ENCODE data around the gene ARHGEF38.

DNA sequence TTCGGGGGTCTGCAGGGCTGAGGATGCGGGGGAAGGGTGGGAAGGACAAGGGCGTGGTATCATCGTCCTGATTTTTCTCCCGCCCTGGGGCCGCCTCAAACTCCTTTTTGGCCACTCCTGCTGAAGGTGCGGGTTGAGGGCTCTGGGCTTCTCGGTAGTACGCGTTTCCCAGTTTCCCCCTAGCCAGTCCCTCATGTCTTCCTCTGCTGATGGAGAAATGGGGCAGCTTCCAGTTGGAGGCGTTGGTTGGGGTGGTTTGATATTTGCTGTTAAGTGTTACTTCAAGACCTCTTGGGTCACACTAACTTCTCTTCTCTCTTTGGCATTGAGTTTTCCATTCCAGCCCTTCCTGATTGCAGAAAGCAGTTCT, 156.6 kb downstream of the ARHGEF38 start:
- TF ChIP-seq, protein P1, sequence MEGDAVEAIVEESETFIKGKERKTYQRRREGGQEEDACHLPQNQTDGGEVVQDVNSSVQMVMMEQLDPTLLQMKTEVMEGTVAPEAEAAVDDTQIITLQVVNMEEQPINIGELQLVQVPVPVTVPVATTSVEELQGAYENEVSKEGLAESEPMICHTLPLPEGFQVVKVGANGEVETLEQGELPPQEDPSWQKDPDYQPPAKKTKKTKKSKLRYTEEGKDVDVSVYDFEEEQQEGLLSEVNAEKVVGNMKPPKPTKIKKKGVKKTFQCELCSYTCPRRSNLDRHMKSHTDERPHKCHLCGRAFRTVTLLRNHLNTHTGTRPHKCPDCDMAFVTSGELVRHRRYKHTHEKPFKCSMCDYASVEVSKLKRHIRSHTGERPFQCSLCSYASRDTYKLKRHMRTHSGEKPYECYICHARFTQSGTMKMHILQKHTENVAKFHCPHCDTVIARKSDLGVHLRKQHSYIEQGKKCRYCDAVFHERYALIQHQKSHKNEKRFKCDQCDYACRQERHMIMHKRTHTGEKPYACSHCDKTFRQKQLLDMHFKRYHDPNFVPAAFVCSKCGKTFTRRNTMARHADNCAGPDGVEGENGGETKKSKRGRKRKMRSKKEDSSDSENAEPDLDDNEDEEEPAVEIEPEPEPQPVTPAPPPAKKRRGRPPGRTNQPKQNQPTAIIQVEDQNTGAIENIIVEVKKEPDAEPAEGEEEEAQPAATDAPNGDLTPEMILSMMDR (conservative IDR thresholded peaks at IDR 0.05) = no peak
- TF ChIP-seq EZH2 (IDR thresholded peaks at IDR 0.05; ENCODE audit: low read depth) = no peak
